CMK (cell line): ENCODE results near the gene RASSF3.

Source experiments
- DNase-seq: peaks from one replicate; pipeline ENCODE4 v3.0.0-alpha.2; 2010; ENCODE audit warnings: low read depth

RASSF3 gene

GRCh38 chr12:64731683-64732082 is 121.4 kb downstream of the RASSF3 start:
- no peak for DNase-seq

DNA sequence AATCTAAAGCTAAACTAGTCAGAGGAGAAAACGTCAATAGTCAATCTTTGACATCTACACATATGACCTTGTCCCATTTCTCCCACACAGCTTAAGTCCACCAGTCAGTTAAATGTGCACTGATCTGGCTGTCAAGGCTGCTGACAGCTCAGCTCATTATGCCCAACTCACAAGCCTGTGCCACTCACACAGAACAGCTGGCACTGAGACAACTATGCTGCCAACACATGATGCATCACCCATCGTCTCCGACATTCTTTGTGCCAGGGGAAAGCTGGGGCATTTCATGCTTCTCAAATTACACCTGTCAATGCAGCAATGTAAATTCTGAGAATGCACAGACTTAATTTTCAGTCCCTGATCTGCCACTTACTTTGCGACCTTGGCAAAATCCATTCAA is 123.6 kb downstream of the RASSF3 start:
- DNase-seq = no peak

GRCh38 chr12:64735442-64735841 is 125.1 kb downstream of the RASSF3 start:
- DNase-seq = no peak

GRCh38 chr12:64736771-64737170 is 126.5 kb downstream of the RASSF3 start:
- DNase-seq = no peak

- no peak for DNase-seq
Measured at GRCh38 chr12:64737539-64737938, 127.2 kb downstream of the RASSF3 start.

- no peak for DNase-seq
Measured at GRCh38 chr12:64739778-64740177, 129.5 kb downstream of the RASSF3 start.

DNA sequence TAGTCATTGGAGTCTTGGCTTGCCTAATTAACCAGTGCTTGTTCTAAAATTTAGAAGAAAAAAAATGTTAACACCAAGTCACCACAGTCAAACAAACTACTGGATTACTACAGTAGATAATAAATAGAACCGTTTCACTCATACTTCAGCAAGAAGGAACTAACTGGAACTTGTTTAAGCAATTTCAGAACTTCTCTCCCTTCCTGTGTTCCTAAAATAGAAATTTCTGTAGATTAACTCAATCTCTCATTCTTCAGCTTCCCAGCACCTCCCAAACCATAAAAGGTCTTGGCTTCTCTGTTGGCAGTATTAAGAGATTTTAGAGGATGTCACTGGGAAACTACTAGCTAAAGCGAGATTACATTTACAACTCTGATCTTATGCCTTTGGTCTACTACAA is 130.4 kb downstream of the RASSF3 start:
- DNase-seq = no peak

GRCh38 chr12:64742416-64742815 is 132.1 kb downstream of the RASSF3 start:
- no peak for DNase-seq

DNA sequence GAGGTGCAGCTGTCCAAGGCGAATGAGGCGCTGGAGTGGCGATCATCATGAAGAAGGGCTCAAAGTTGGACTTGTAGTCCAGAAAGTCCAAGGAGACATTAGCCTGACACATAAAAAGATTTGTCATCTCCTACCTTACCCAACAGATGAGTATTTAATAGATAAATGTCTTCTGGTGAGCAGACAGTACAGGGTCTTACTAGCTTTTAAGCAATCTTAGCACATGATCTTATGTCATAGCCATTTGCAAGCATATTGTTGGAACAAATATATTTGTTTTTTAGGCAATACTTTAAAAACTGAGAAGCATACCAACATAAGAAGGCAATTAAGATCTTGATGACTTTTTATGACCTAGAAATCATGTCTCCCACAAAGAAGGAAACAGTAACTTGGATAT is 132.9 kb downstream of the RASSF3 start:
- no peak for DNase-seq

DNA sequence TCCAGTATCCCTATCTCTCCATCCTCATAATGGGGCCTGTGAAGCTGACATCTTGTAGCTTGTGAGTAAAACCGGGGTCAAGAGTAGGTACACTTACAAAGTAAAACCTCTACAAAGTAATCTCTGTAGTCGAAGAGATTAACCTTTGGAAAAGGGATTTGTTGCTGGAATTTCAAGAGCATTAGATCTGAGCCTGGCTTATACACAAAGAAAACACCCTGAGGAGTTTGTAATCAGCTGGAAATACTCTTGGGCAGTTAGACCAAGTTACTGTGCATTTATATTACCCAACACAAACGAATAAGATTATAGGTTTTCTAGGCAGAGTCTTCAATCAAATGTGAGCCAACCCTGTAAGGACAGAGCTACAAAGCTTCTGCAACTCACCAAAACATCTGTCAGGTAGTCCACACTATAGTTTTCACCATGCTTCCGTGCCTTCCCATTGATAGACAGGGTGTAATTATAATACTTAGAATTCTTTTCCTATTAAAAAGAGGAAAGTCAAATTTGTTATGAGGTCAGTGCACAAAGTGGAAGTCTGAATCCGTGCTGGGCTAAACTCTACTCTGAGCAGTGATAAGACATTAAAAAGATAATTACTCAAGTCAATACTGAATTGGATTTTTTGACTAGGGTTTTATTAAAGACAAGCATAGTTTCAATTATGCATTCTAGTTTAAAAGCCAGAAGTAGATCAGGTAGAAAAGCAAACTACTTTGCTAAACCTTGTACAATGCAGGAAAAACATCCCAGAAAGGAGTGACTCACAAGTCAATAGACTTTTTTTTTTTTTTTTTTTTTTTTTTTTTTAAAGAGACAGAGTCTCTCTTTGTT is 134.3 kb downstream of the RASSF3 start:
- no peak for DNase-seq

DNA sequence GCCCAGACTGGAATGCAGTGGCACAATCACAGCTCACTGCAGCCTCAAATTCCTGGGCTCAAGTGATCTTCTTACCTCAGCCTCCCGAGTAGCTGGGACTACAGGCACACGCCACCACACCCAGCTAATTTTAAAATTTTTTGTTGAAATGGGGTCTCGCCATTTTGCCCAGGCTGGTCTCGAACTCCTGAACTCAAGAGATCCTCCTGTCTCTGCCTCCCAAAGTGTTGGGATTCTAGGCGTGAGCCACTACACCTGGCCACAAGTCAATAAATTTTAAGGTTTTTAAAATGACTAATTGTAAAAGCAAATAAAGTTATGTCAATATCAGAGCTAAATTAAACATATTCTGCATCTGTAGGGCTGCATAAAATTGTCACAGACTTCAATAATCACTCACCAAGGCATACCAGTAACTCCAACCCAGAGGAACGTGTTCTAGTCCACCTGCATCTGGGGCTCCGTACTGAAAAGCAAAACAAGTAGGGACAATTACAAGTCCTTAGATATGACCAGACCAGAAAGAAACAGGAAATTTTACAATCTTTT is 135.0 kb downstream of the RASSF3 start:
- no peak for DNase-seq

DNA sequence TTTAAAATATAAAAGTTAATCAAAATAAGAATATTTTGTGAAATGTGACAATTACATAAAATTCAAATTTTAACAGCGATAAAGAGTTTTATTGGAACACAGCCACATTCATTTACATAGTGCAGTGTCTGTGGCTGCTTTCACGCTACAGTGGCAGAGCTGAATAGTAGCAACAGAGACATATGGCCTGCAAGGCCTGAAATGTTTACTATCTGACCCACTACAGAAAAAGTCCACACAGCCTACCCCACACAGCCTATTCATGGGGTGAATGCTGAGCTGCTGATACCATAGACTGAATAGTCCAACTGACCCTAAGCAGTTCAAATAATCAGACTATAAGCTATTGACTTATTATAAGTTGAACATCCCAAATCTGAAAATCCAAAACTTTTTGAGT is 135.7 kb downstream of the RASSF3 start:
- no peak for DNase-seq

DNA sequence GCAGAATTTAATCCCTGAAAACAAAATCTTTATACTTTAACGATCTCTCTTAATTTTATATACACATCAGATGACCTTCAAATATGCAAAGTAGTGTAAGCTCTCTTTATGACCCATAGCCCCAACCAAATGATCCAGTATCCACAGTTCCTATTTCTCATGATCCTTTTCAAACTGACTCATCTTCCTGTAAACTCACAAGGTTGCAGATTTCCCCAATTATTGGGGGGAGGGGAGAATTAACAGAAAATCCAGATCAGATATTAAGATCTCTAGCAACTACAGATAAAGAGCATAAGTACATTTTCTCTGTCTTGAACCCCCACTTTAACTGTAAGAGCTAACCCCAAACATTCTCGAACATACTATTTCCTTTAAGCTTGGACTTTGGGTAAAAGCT is 136.4 kb downstream of the RASSF3 start:
- no peak for DNase-seq
